HPDE6-E6E7 (cell line): ENCODE results near the gene MST1.
A peak's percentile ranks its signal among the peaks of the same experiment; 100 is the strongest.

ENCODE experiments used
- DNase-seq: peaks from one replicate; pipeline ENCODE4 v3.0.0; 2011; ENCODE audit warnings: missing footprints; ENCODE audit errors: extremely low spot score

MST1 gene

DNA sequence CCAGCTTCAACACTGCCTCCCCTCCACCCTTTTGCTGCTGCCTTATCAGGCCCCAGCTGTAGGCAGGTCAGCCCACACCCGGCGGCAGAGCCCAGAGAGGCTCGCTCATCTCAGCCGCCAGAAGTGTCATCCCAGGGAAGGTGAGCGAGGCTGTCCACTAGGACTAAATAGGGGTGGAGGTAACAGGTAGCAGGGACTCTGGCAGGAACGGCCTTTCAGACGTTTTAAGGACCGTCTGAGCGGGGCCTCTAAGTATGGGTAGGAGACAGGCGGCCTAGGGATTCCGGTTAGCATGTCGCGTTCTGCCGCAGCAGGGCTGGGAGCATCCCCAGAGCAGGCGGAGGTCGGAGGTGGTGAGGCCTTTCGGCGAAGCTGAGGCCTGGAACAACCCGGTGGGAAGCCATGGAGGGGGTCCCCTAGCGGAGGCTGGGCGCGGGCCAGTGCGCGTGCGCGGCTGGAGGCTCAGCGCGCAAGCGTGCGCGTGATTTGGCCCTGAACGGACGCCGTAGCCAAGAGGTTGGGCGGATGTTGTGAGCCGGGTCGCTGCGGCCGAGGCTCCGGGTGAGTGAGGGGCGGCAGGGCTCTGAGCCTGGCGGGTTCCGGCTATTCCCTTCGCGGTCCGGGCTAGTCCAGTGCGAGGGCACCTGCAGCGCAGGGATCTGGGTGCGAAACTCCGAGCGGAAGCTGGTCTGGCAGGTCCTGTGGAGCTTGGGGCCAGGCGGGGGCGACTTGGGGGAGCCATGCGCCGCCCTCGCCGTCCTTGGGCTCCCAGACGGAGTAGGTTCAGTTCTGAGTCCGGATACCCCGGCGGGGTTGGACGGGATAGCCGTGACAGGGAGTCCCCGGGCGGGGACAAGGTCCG, at the start of gene MST1, which contains the start of gene RNF123:
TSS of gene MST1 (minus strand) at position 429 of the 862 bp plus-strand sequence. CDS start 783 bp downstream, outside the sequence.
TSS of gene RNF123 (plus strand) at position 512 of the 862 bp plus-strand sequence. CDS start 1,609 bp downstream, outside the sequence.
- peak; percentile 46 for DNase-seq

DNA sequence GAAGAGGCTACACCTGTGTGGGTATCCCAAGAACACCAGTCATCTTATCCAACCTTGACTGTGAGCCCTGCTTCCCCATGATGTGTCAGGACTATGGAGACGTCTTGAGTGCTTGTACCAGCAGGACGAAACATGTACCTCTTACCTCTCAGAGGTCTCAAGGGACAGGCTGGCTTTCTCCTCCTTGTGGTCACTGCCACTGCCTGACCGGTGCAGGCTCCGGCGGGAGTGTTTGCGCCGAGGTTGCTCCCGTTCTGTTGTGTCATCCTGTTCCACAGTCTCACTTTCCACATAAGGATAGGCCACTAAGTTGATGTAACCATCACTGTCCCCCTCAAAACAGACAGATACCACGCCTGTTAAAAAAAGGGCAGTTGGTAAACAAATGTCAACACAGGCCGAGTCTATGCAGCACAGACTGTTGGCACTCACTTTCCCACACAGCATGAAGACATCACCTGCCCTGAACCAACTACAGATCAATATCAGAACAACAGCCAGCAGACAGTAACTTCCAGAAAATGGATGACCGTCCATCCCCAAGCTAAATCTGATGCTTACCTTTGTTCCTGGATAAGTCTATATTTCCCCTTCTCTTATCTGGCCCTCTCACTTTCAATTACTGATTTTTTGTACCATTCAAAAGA, 48.9 kb upstream of the MST1 start:
- DNase-seq = no peak

- DNase-seq = no peak
Measured at GRCh38 chr3:49734752-49735151, 45.5 kb upstream of the MST1 start.

- no peak for DNase-seq
Measured at GRCh38 chr3:49733551-49733950, 44.3 kb upstream of the MST1 start.

DNA sequence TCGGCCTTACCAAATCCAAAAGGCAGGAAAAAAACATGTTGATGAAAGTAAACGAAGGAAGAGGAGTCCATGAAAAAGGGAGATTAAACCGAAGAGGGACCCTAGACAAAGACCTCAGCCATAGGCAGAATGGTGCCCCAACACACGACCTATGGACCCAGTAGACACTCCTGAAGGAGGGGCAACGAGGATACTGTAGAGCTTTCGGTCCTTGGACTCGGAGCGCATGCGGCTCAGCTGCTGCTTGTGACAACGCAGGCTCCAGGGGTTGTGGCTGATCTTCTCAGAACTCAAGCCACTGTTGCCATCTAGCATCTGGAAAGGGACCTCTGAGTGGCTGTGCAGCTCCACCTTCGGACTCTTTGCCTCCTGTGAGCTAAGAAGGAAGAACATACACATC, 43.3 kb upstream of the MST1 start:
- DNase-seq = no peak

DNA sequence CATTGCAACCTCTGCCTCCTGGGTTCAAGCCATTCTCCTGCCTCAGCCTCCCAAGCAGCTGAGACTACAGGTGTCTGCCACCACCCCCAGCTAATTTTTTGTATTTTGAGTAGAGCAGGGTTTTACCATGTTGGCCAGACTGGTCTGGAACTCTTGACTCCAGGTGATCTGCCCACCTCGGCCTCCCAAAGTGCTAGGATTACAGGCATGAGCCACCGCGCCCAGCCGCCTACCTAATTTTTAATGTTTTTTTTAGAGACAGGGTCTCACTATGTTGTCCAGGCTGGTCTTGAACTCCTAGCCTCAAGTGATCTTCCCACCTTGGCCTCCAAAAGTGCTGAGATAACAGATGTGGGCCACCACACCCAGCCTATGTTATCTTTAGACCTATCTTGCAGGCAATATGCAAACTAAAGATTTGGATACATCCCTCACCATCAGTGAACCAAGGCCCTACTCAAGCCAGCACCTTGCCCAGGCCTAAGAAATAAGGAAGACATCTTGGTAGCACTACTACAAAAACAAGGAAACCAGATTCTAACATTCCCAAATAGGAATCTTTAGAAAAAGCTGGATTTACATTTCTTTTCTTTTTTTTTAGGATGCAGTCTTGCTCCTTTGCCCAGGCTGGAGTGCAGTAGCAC, 40.8 kb upstream of the MST1 start:
- DNase-seq = no peak

GRCh38 chr3:49727924-49728361, 38.7 kb upstream of the MST1 start:
- DNase-seq = no peak

DNA sequence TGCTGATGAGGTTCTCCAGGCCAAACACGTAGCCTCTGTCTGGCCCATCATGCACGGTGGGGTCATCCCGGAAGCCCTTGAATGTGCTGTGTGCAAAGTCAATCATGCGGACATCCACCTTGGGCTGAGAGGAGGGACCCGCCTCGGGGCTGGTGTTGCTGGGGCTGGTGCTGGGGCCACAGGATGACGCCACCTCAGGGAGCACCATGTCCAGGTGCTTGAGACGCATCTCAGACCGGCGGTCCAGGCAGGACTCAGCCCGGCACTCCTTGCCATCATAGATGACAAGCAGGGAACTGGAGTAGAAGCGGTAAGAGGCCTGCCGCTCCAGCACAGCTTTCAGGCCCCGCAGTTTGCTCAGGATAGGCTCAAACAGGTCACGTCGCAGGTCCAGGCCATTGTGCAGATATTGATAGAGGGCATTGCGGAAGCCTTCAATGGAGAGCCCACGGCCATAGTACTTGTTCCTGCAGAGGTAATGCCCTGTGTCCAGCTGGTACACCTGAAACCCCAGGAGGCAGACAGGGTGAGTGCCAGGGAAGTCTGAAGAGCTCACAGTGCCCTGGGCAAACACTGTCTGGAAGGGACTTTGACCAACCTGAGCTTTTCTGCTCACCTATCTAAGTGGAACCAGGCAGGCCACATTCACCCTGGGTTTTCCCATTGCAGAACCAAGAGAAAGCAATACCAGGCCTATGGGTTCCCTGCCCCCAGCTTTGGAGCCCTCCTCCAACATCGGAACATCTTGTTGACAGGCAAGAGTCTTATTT, 38.1 kb upstream of the MST1 start:
- DNase-seq = no peak

- no peak for DNase-seq
Measured at GRCh38 chr3:49725906-49726681, 36.8 kb upstream of the MST1 start.

- no peak for DNase-seq
Measured at GRCh38 chr3:49724586-49724985, 35.3 kb upstream of the MST1 start.

DNA sequence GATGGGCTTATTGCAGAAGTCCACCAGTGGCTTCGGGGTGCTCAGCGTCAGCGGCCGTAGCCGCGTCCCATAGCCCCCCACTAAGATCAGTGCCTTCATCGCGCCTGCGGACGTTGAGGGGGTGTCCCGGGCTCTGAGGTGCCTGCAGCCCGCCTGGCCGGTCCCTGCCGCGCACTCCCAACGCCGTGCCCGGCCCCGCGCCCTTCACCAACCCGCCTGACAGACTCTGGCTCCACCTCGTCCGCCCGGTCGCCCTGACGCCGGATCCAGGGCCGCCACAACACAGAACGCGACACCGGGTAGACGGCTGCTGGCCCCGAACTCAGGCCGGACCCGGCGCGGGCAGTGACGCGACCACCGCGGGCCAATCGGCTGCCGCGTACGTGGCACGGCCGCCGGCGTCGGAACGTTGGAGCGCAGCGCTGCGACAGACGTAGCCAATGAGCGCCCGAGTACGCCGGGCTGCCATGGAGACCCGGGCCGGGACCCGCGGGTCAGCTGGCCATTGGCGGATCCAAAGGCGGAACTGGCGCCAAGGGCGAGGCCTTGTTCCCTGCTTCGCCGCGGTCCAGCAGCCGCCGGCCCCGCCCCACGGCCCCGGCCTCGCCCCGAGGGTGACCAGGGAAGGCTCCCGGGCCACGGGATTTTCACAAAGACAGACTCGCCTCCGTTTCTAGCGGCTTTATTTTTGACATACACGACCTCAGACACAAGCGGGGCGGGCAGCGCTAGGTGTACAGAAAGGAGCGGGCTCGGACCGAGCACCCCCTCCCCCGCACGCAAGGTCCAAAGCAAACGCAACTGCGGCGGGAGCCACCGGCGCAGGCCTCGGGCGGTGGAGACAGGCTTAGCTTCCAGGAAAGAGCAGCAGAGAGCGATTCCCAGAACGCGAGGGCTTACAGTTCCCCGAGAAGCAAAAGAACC, 34.6 kb upstream of the MST1 start, which contains the start of gene GMPPB:
TSS of gene GMPPB (minus strand) at position 324 of the 924 bp plus-strand sequence. CDS start at position 99, 225 bp downstream.
- DNase-seq = peak; percentile 67

DNA sequence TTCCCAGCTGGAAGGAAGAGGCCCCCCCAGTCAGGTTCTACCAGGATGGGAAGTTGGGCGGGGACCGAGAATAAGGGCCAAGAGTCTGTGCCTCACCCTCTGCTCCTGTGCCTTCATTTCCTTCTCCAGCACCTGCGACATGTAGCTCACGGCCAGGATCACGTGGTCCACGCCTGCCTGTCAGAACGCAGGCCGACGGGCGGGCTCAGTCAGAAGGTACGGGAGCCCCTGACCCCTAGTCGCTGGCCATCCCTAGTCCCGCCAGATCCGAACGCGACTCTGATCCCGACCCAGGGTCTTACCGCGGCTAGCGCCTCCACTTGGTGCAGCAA, 34.0 kb upstream of the MST1 start:
- DNase-seq = no peak

DNA sequence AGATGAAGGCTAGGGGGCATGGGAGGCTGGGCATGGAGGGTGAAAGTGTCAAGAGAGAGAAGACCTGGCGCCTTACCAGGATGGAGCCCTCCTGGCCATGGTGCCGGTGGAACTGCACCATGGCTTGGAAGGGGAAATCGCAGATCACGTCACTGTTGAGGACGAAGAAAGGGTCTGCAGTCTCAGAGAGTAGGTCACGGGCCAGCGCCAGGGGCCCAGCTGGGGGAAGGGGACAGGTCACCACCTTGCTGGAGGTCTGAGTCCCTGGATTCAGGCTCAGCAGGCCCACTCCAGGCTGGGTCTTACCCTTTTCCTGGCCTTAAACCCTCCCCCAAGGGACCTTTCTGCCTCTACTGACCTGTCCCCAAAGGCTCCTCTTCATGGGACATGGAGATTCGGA, 33.6 kb upstream of the MST1 start:
- no peak for DNase-seq

DNA sequence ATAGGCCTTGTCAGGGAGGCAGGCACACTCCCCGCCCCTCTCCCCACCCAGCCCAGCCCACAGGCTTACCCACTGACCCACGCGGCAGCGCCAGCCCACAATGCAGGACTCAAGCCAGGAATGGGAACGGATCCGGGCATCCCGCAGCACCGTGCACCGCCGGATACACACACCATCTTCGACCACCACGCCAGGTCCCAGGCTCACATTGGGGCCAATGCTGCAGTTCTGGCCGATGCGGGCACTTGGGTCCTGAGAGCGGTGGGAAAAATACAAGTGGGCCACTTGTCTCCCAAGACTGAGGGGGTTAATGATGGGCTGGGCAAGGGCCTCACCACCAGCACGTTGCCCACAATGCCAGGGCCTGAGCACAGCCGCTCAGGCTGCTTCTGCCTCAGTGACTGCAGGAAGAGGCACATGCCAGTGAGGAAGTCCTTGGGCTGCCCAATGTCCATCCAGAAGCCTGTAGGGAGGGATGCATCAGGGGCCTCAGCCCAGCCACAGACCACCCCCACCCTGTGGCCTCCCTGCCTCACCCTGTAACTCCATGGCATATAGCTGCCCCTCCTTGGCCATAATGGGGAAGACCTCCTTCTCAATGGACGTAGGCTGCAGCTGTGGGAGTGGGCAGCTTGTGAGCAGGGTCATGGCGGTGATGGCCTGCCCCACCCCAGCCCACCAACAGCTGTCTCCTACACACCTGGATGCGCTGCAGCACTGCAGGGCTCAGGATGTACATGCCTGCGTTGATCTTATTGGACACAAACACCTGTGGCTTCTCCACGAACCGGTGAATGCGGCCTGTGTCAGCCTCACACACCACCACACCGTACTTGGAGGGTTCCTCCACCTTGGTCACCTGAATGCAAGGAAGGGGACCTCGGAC, 32.9 kb upstream of the MST1 start:
- DNase-seq = no peak

DNA sequence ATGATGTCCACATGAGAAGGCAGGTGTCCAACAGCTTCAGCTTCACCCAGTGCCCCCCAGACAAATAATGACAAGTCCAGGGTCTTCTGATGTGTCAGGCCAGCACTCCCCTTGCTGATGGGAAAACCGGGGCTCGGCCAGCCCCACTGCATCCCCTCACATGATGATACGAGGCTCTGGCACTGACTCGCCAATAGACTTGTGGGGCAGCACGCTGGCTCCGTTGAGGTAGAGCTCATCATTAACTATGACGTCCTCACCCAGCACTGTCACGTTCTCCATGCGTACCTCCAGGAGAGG, 32.3 kb upstream of the MST1 start:
- no peak for DNase-seq

- no peak for DNase-seq
Measured at GRCh38 chr3:49720855-49721595, 31.8 kb upstream of the MST1 start.

GRCh38 chr3:49719214-49719884, 30.1 kb upstream of the MST1 start, which contains the start of gene AMIGO3:
Gene AMIGO3, minus strand, starts transcription at chr3:49719684. Its CDS starts 219 bp downstream, at chr3:49719465.
- peak; percentile 76 for DNase-seq

GRCh38 chr3:49718858-49719213, 29.6 kb upstream of the MST1 start:
- DNase-seq = no peak
